OCI-LY7 (cell line): ENCODE data around the gene KRTAP5-9.

Source experiments
- CTCF ChIP-seq: fragments of 200-600 bp; sonication (generic); conservative IDR thresholded peaks from 2 replicates; pipeline ENCODE4 v1.5.1; 2014; ENCODE audit warnings: mild to moderate bottlenecking, antibody characterized with exemption, low read length, moderate library complexity, mixed read lengths
- EZH2phosphoT487 ChIP-seq: fragments of 200-600 bp; sonication (generic); IDR thresholded peaks from 2 replicates; pipeline ENCODE4 v1.6.1; 2018; ENCODE audit warnings: low read depth, borderline replicate concordance, mild to moderate bottlenecking, mixed run types, antibody characterized with exemption, low read length, moderate library complexity, mixed read lengths

GRCh38 chr11:71542382-71542781 lies 5.8 kb upstream of the KRTAP5-9 start:
- no peak for TF ChIP-seq CTCF
- no peak for TF ChIP-seq EZH2phosphoT487
